GM12892 (cell line): Measurements from ENCODE around the gene PROM1.

Experiments used
- DNase-seq: peaks from one replicate; pipeline ENCODE4 v3.0.0; 2011; ENCODE audit not compliant: insufficient read length
- FAIRE-seq: peaks from 2 replicates; lab custom pipeline; 2011; peaks lifted over from hg19 to GRCh38; lab: Jason Lieb, UNC
- POLR2A ChIP-seq: IDR thresholded peaks from 2 replicates; pipeline ENCODE4 v1.6.1; 2011; ENCODE audit warnings: low read depth, low read length, control low read depth
- POLR2AphosphoS5 ChIP-seq: IDR thresholded peaks from 2 replicates; pipeline ENCODE4 v1.6.1; 2011; ENCODE audit warnings: low read depth, low read length, control low read depth
- TAF1 ChIP-seq: IDR thresholded peaks from 2 replicates; pipeline ENCODE4 v1.6.1; 2011; ENCODE audit warnings: low read depth, mild to moderate bottlenecking, control low read depth, low read length, borderline replicate concordance

The PROM1 gene

GRCh38 chr4:16018061-16018676 is 65.7 kb downstream of the PROM1 start:
- FAIRE-seq (no peak), DNase-seq (no peak)
- TF ChIP-seq POLR2A (no peak), TAF1 (no peak), POLR2AphosphoS5 (no peak)

DNA sequence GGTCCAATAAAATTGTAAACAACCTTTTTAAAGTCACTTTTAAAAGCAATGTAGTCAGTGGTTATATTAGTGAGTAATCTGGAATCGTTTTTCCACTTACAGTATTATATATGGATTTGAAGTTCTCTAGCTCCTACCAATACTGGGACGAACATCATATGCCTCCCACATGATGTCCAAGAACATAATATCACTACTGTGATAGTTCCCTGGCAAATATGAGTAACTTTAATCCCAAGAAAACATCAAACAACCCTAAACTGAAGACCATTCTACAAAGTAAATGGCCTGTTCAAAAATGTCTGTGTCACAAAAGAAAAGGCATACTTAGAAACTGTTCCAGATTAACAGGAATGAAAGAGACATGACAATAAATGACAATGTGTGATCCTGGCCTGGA is 67.3 kb downstream of the PROM1 start:
- TF ChIP-seq POLR2AphosphoS5 (no peak), TAF1 (no peak), POLR2A (no peak)
- FAIRE-seq (no peak), DNase-seq (no peak)

- no peak for DNase-seq
- no peak for TF ChIP-seq POLR2AphosphoS5
- no peak for TF ChIP-seq TAF1
- TF ChIP-seq POLR2A: no peak
- FAIRE-seq: no peak
Observed at GRCh38 chr4:16011173-16011572, 72.7 kb downstream of the PROM1 start.

DNA sequence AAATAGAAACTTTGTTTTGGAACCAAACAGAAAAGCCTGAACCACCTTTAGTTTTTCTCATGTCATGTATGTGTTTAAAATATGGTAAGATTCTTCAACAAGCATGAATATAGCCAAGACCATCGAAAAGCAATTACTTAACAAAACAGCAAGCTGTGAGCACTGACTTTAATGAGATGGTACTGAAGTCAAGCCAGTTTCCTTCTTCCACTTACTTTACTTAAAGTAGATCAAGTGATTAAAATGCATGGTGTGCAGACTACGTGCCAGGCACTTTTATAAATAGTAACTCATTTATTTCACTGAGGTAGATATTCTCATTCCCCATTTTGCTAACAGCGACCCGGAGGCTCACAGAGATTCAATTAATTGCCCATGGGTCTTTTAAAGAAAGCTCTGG is 74.7 kb downstream of the PROM1 start:
- no peak for TF ChIP-seq POLR2A
- no peak for TF ChIP-seq POLR2AphosphoS5

GRCh38 chr4:16007471-16008095 is 76.2 kb downstream of the PROM1 start:
- FAIRE-seq (no peak), DNase-seq (no peak)
- TF ChIP-seq TAF1: no peak

More for the DNA sequence above, 74.7 kb downstream of the PROM1 start:
- DNase-seq (no peak), FAIRE-seq (no peak)

DNA sequence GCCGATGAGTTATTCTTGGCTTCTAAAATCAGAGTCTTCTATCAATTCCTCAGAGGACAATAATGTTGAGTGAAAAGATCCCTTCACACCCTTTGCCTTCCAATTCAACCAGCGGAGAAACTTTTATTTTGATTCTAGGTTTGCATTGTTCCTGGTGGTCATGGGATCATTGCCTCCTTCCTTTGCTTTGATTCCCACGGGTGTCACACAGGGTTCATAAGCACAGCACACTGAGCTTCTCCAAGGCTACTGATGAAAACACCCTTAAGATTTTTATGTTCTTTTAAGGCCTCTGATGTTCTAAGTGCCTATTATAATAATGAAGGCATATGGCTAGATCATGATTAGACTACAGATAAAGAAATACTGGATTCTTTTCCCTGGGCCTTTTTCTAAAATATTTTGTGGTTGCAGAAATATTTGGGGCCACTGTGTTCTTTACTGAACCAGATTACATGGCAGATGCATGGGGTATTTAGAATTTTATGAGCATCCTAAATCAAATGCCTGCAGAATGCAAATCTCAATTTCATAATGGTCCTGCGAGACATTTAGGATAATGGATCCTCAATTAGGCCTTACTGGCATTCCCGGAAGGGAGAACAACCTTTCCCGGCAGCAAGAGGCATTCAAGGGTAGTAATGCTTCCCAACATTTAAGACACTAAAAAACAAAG is 76.9 kb downstream of the PROM1 start:
- TF ChIP-seq POLR2A (no peak), POLR2AphosphoS5 (no peak), TAF1 (no peak)
- no peak for DNase-seq
- no peak for FAIRE-seq

DNA sequence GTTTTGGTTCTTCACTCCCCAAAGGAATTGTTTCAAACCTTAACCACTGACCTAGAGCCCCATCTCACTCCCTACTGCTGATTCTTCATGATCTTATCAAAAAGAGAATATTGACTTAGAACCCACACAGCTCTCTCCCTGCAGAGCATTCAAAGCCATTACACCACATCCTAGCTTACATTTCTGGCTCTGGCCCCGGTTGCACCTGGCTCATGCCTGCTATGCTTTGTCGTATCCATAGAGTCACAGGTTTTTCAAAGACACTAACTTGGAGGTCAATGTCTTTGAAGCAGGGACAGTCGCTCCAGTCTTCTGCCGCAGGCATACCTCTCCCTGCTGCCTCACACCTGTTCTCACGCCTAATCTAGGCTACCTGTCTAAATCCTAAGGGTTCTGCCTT is 78.1 kb downstream of the PROM1 start:
- no peak for TF ChIP-seq TAF1
- no peak for TF ChIP-seq POLR2AphosphoS5
- no peak for TF ChIP-seq POLR2A
- FAIRE-seq (no peak), DNase-seq (no peak)

DNA sequence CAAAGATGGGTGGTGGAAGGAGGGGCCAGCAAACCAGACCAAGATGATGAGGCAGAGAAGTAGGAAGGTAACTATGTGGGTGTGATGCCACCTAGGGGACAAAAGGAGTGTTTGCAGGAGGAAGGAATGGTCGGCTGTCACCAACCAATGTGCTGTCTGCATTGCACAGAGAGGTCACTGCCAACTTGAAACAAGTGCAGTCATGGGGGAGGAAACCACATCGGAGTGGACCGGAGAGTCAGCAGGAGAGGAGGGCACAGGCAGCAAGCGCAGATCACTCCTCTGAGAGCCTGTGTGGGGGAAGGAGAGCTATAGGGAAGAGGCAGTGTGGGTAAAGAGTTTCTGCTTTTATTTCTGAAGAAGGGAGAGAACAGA is 82.4 kb downstream of the PROM1 start:
- FAIRE-seq (peak; percentile 94), DNase-seq (peak; percentile 33)
- TF ChIP-seq TAF1: no peak
- TF ChIP-seq POLR2AphosphoS5: no peak
- no peak for TF ChIP-seq POLR2A

- FAIRE-seq (no peak), DNase-seq (no peak)
- TF ChIP-seq TAF1 (no peak), POLR2A (no peak), POLR2AphosphoS5 (no peak)
Observed at GRCh38 chr4:16000708-16001483, 82.9 kb downstream of the PROM1 start.

- FAIRE-seq: no peak
Observed at GRCh38 chr4:15996773-15997172, 87.0 kb downstream of the PROM1 start.

DNA sequence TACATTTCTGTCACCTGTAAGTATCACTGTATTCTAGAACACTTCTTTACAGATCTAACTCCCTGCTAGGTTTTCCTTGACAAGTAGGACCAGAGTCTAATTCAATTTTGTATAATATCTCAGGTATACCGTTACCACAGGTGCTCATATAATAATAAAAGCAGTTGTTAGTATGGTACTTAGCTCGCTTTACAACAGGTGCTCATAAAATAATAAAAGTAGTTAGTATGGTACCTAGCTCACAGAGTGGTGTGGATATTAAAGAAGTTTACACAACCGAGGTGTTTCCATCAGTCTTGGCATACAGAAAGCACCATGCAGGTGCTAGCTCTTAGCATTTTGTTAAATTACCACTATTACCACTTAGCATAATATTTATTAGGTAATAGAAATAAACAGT is 88.0 kb downstream of the PROM1 start:
- TF ChIP-seq TAF1 (no peak), POLR2AphosphoS5 (no peak), POLR2A (no peak)
- no peak for FAIRE-seq
- no peak for DNase-seq

More at GRCh38 chr4:15996773-15997172, 87.0 kb downstream of the PROM1 start:
- no peak for DNase-seq
- TF ChIP-seq POLR2A (no peak), POLR2AphosphoS5 (no peak), TAF1 (no peak)
